ENCODE data around the gene COL7A1. TPM values are rescaled to one million over a fixed set of nuclear protein-coding genes. Genes with fewer than 3 reads are reported as not detected.

The COL7A1 gene
- polyA plus RNA-seq, 1 of the 3 experiments (the other 2 are of a cell fraction): 10.8 TPM

GRCh38 chr3:48635222-48636021 is 40.3 kb upstream of the COL7A1 start, which contains the start of gene SLC26A6 (continued):
- TF ChIP-seq TEAD4 (IDR thresholded peaks at IDR 0.05; ENCODE audit: borderline replicate concordance, insufficient read depth): no peak
- no peak; a peak in 1 of 4 replicates for TF ChIP-seq EP300 (IDR thresholded peaks at IDR 0.05; ENCODE audit: borderline replicate concordance in 1 of 2, low read depth in 1 of 2, low read length in 1 of 2)
- TF ChIP-seq RXRA (IDR thresholded peaks at IDR 0.05; ENCODE audit: borderline replicate concordance, low read depth): no peak
- TF ChIP-seq GABPA (IDR thresholded peaks at IDR 0.05; ENCODE audit: low read depth): no peak
- no peak for TF ChIP-seq FOXJ3 (CRISPR knock-in tag; IDR thresholded peaks at IDR 0.05)
- peak; percentile 53; the same call in 1 of the 2 replicates for TF ChIP-seq PBX3 (IDR thresholded peaks at IDR 0.05)
- TF ChIP-seq CTCF (IDR thresholded peaks at IDR 0.05): peak; percentile 76
- TF ChIP-seq TAF1 (IDR thresholded peaks at IDR 0.05; ENCODE audit: borderline replicate concordance, low read depth, low read length): peak; percentile 85
- TF ChIP-seq YY1 (IDR thresholded peaks at IDR 0.05; ENCODE audit: low read depth): no peak

DNA sequence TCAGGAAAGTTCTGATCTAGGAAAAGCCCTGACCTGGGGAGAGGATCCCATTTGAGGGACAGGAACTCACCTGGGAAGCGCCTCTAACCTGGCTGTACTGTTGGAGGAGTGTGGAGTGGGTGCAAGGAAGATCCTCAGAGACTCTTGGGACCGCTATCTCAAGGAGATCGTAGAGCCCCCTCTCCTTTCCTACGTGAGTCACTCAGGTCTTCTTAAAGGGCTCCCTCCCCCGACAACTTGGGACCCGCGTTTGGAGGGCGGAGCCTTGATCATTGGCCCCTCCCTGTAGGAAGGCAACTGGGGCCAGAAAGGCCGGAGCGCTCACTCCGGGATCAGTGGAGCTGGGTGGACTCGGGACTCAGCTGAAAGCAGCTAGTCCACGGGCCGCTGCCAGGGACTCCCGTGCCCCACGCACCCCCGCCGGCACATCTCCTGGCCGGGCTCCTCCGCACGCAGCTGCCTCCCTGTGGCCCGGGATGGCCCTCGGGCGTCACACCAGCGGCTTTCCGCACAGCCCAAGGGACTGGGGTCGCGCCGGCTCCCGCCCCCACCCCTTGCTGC is 39.6 kb upstream of the COL7A1 start:
- Histone ChIP-seq H3K36me3 (replicated peaks in 1 of 2; ENCODE audit: control insufficient read depth in 1 of 2, insufficient read depth in 2 of 2, low read length in 1 of 2) (peaks cover 0 to 43% of the 10 kb centered on the region in 2 experiments), H3K27me3 (ENCODE audit: insufficient read depth) (no peaks in the 10 kb centered on the region), H3K9me2 (no peaks in the 10 kb centered on the region), H3K4me2 (peak overlapping the region; percentile 100), H3K79me2 (ENCODE audit: insufficient read depth) (peaks cover 27% of the 10 kb centered on the region), H3K27ac (ENCODE audit: low read depth in 2 of 2, low read length in 1 of 2) (peak overlapping the region; percentile 72 to 85), H2AFZ (ENCODE audit: low read depth) (peak overlapping the region; percentile 63), H3K4me3 (ENCODE audit: low read depth in 2 of 2, low read length in 1 of 2) (peak overlapping the region; percentile 96 to 99), H3F3A (replicated peaks; ENCODE audit: insufficient read depth) (no peaks in the 10 kb centered on the region), H3K4me1 (ENCODE audit: control insufficient read depth in 1 of 2, insufficient read depth in 2 of 2, low read depth in 1 of 2, low read length in 1 of 2) (peaks cover 16 to 23% of the 10 kb centered on the region in 2 experiments), H4K20me1 (ENCODE audit: insufficient read depth) (peaks cover 14% of the 10 kb centered on the region; the same call in 1 of the 2 replicates), H3K9me3 (no peaks in the 10 kb centered on the region), H3K9ac (peak overlapping the region; percentile 89)
- DNase-seq: peak; percentile 83
- POLR2A ChIA-PET: interaction anchor here (0.7 to 2.0 kb wide), 9 partner anchors 11 to 460 kb away, joined by 3 to 15 read pairs (median 3); partner anchors contain the start of genes CELSR3, NDUFAF3 and UQCRC1
- CTCF ChIA-PET: interaction anchor here (0.8 to 6.9 kb wide), 18 partner anchors 9 to 440 kb away, joined by 3 to 40 read pairs (median 8); partner anchors contain the start of genes CELSR3, NCKIPSD, PFKFB4 and TMEM89
- TF ChIP-seq SIN3A (IDR thresholded peaks at IDR 0.05; ENCODE audit: borderline replicate concordance, low read depth, low read length): no peak
- TF ChIP-seq USF1 (IDR thresholded peaks at IDR 0.05; ENCODE audit: borderline replicate concordance, low read depth): no peak
- TF ChIP-seq CHD2 (IDR thresholded peaks at IDR 0.05; ENCODE audit: low read length, partially characterized antibody): no peak
- no peak for TF ChIP-seq RAD21 (IDR thresholded peaks at IDR 0.05; ENCODE audit: low read length)
- 0 out of 2 replicates have a peak, but pooled peaks have one; percentile 22 for TF ChIP-seq FOSL2 (IDR thresholded peaks at IDR 0.05; ENCODE audit: borderline replicate concordance, low read depth)
- no peak; the same call in 1 of the 2 replicates for TF ChIP-seq JUND (IDR thresholded peaks at IDR 0.05)
- no peak for TF ChIP-seq POLR2AphosphoS5 (IDR thresholded peaks at IDR 0.05; ENCODE audit: low read depth, low read length)
- TF ChIP-seq TEAD4 (IDR thresholded peaks at IDR 0.05; ENCODE audit: borderline replicate concordance, insufficient read depth): no peak
- WGBS (ENCODE audit: low lambda C conversion rate): 0% methylated on average over 20 of the region's 30 CpGs

Measured in SK-N-SH (cell line).